ENCODE data around the gene CALML3.

DNA sequence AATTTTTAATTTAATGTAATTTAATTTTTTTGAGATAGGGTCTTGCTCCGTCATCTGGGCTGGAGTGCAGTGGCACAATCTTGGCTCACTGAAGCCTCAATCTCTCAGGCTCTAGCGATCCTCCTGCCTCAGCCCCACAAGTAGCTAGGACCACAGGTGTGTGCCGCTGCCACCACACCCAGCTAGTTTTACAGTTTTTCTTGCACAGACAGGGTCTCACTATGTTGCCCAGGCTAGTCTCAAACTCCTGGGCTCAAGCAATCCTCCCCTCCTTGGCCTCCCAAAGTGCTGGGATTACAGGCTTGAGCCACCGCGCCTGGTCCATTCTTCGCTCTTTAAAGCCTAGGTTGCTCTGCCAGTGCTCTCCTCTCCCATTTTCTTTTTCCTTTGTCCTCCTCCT, 12.9 kb downstream of the CALML3 start:
- TF ChIP-seq EZH2 (IDR thresholded peaks at IDR 0.05; ENCODE audit: borderline replicate concordance, insufficient read depth, low read length, poor library complexity, severe bottlenecking) = no peak
- TF ChIP-seq, protein P1, sequence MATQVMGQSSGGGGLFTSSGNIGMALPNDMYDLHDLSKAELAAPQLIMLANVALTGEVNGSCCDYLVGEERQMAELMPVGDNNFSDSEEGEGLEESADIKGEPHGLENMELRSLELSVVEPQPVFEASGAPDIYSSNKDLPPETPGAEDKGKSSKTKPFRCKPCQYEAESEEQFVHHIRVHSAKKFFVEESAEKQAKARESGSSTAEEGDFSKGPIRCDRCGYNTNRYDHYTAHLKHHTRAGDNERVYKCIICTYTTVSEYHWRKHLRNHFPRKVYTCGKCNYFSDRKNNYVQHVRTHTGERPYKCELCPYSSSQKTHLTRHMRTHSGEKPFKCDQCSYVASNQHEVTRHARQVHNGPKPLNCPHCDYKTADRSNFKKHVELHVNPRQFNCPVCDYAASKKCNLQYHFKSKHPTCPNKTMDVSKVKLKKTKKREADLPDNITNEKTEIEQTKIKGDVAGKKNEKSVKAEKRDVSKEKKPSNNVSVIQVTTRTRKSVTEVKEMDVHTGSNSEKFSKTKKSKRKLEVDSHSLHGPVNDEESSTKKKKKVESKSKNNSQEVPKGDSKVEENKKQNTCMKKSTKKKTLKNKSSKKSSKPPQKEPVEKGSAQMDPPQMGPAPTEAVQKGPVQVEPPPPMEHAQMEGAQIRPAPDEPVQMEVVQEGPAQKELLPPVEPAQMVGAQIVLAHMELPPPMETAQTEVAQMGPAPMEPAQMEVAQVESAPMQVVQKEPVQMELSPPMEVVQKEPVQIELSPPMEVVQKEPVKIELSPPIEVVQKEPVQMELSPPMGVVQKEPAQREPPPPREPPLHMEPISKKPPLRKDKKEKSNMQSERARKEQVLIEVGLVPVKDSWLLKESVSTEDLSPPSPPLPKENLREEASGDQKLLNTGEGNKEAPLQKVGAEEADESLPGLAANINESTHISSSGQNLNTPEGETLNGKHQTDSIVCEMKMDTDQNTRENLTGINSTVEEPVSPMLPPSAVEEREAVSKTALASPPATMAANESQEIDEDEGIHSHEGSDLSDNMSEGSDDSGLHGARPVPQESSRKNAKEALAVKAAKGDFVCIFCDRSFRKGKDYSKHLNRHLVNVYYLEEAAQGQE (IDR thresholded peaks at IDR 0.05; ENCODE audit: borderline replicate concordance) = no peak
- TF ChIP-seq, protein P2, sequence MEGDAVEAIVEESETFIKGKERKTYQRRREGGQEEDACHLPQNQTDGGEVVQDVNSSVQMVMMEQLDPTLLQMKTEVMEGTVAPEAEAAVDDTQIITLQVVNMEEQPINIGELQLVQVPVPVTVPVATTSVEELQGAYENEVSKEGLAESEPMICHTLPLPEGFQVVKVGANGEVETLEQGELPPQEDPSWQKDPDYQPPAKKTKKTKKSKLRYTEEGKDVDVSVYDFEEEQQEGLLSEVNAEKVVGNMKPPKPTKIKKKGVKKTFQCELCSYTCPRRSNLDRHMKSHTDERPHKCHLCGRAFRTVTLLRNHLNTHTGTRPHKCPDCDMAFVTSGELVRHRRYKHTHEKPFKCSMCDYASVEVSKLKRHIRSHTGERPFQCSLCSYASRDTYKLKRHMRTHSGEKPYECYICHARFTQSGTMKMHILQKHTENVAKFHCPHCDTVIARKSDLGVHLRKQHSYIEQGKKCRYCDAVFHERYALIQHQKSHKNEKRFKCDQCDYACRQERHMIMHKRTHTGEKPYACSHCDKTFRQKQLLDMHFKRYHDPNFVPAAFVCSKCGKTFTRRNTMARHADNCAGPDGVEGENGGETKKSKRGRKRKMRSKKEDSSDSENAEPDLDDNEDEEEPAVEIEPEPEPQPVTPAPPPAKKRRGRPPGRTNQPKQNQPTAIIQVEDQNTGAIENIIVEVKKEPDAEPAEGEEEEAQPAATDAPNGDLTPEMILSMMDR (IDR thresholded peaks at IDR 0.05; ENCODE audit: poor library complexity, severe bottlenecking) = no peak
- no peak for TF ChIP-seq TAF1 (IDR thresholded peaks at IDR 0.05; ENCODE audit: low read depth)
- TF ChIP-seq RAD21 (conservative IDR thresholded peaks at IDR 0.05) = no peak
- no peak for TF ChIP-seq EP300 (conservative IDR thresholded peaks at IDR 0.05; ENCODE audit: poor library complexity, severe bottlenecking)
- no peak for TF ChIP-seq SMC3 (conservative IDR thresholded peaks at IDR 0.05; ENCODE audit: poor library complexity)
- TF ChIP-seq POLR2AphosphoS5 (IDR thresholded peaks at IDR 0.05) = no peak
- TF ChIP-seq MXI1 (conservative IDR thresholded peaks at IDR 0.05; ENCODE audit: poor library complexity, severe bottlenecking) = no peak

All from neural cell (in vitro differentiated cells).